ENCODE measurements around the gene AKR1B1. TPM values are rescaled to one million over a fixed set of nuclear protein-coding genes. Genes with fewer than 3 reads are reported as not detected.

AKR1B1 gene
- total RNA-seq, 2 experiments from 2014 or later, result 75.7 to 167 TPM

GRCh38 chr7:134474828-134475227, 15.9 kb upstream of the AKR1B1 start:
- POLR2A ChIA-PET, result interaction anchor here (0.6 to 0.7 kb wide), 3 partner anchors 42 to 1909 kb away, joined by 3 to 4 read pairs (median 3); no protein-coding TSS in a partner anchor
- Histone ChIP-seq H3K4me3 (ENCODE audit: low read depth, low read length, poor library complexity, severe bottlenecking) (no peak overlapping the region), H3K36me3 (ENCODE audit: insufficient read depth, low read length) (no peaks in the 10 kb centered on the region), H3K79me2 (ENCODE audit: insufficient read depth, low read depth, low read length) (no peaks in the 10 kb centered on the region), H3K9me2 (ENCODE audit: insufficient read depth, low read length) (no peaks in the 10 kb centered on the region; the same call in 1 of the 2 replicates), H3K9me3 (ENCODE audit: low read length) (no peaks in the 10 kb centered on the region), H4K20me1 (ENCODE audit: insufficient read depth, low read length) (no peaks in the 10 kb centered on the region), H2AFZ (ENCODE audit: low read length) (no peak overlapping the region), H3K27ac (ENCODE audit: low read depth, low read length, poor library complexity, severe bottlenecking) (no peak overlapping the region), H3K4me2 (ENCODE audit: low read length) (no peak overlapping the region), H3K4me1 (ENCODE audit: insufficient read depth, low read length, poor library complexity, severe bottlenecking) (no peaks in the 10 kb centered on the region)
- no peak for DNase-seq (ENCODE audit: low spot score)
- CTCF ChIA-PET (ENCODE audit: unreplicated experiment), result interaction anchor here (0.5 kb wide), 1 partner anchor 38 kb away, joined by 3 read pairs; no protein-coding TSS in a partner anchor
- intact Hi-C loops (cut with micrococcal nuclease; ENCODE audit: unreplicated experiment), result no loop called here
- no peak for TF ChIP-seq CTCF (conservative IDR thresholded peaks at IDR 0.05; ENCODE audit: low read length)
- TF ChIP-seq EZH2phosphoT487 (IDR thresholded peaks at IDR 0.05; ENCODE audit: borderline replicate concordance, low read depth, low read length), result no peak
- BruUV-seq (replicated peaks), result no TSS peak

GRCh38 chr7:134473861-134474291, 15.0 kb upstream of the AKR1B1 start:
- CTCF ChIA-PET (ENCODE audit: unreplicated experiment), result no interaction called here
- no peaks in the 10 kb centered on the region for H3K4me1 ChIP-seq (ENCODE audit: insufficient read depth, low read length, poor library complexity, severe bottlenecking)
- intact Hi-C loops (cut with micrococcal nuclease; ENCODE audit: unreplicated experiment), result no loop called here
- BruUV-seq (replicated peaks), result no TSS peak
- no peaks in the 10 kb centered on the region for H3K36me3 ChIP-seq (ENCODE audit: insufficient read depth, low read length)
- H2AFZ ChIP-seq (ENCODE audit: low read length), result no peak overlapping the region
- POLR2A ChIA-PET, result no interaction called here
- H3K9me2 ChIP-seq (ENCODE audit: insufficient read depth, low read length), result no peaks in the 10 kb centered on the region; the same call in 1 of the 2 replicates
- H3K4me2 ChIP-seq (ENCODE audit: low read length), result no peak overlapping the region
- DNase-seq (ENCODE audit: low spot score), result no peak
- no peak overlapping the region for H3K27ac ChIP-seq (ENCODE audit: low read depth, low read length, poor library complexity, severe bottlenecking)
- no peaks in the 10 kb centered on the region for H3K9me3 ChIP-seq (ENCODE audit: low read length)
- H3K79me2 ChIP-seq (ENCODE audit: insufficient read depth, low read depth, low read length), result no peaks in the 10 kb centered on the region
- H4K20me1 ChIP-seq (ENCODE audit: insufficient read depth, low read length), result no peaks in the 10 kb centered on the region
- no peak overlapping the region for H3K4me3 ChIP-seq (ENCODE audit: low read depth, low read length, poor library complexity, severe bottlenecking)
- TF ChIP-seq CTCF (conservative IDR thresholded peaks at IDR 0.05; ENCODE audit: low read length), result no peak

- TF ChIP-seq EZH2phosphoT487 (IDR thresholded peaks at IDR 0.05; ENCODE audit: borderline replicate concordance, low read depth, low read length) (no peak), CTCF (conservative IDR thresholded peaks at IDR 0.05; ENCODE audit: low read length) (no peak)
- no peak overlapping the region for H2AFZ ChIP-seq (ENCODE audit: low read length)
- H3K36me3 ChIP-seq (ENCODE audit: insufficient read depth, low read length), result no peaks in the 10 kb centered on the region
- no peak overlapping the region for H3K27ac ChIP-seq (ENCODE audit: low read depth, low read length, poor library complexity, severe bottlenecking)
- no peak overlapping the region for H3K4me2 ChIP-seq (ENCODE audit: low read length)
- BruUV-seq (replicated peaks), result no TSS peak
- no peaks in the 10 kb centered on the region for H3K9me3 ChIP-seq (ENCODE audit: low read length)
- ChIA-PET CTCF (ENCODE audit: unreplicated experiment) (no interaction called here), POLR2A (no interaction called here)
- no peak for DNase-seq (ENCODE audit: low spot score)
- no peaks in the 10 kb centered on the region for H3K4me1 ChIP-seq (ENCODE audit: insufficient read depth, low read length, poor library complexity, severe bottlenecking)
- no peaks in the 10 kb centered on the region for H3K9me2 ChIP-seq (ENCODE audit: insufficient read depth, low read length)
- intact Hi-C loops (cut with micrococcal nuclease; ENCODE audit: unreplicated experiment), result no loop called here
- H3K4me3 ChIP-seq (ENCODE audit: low read depth, low read length, poor library complexity, severe bottlenecking), result no peak overlapping the region
- no peaks in the 10 kb centered on the region for H4K20me1 ChIP-seq (ENCODE audit: insufficient read depth, low read length)
- no peaks in the 10 kb centered on the region for H3K79me2 ChIP-seq (ENCODE audit: insufficient read depth, low read depth, low read length)
Observed at GRCh38 chr7:134472572-134473244, 13.8 kb upstream of the AKR1B1 start.

Data from OCI-LY7 (cell line).